Daoy (cell line): ENCODE results near the gene GGA3. TPM values are rescaled to one million over a fixed set of nuclear protein-coding genes. Genes with fewer than 3 reads are reported as not detected.
"Not testable (repeated sequence)": the region's sequence is repeated elsewhere in the genome, so short reads cannot be mapped to it uniquely, and the experiment has no call there.

Source experiments
- DNase-seq: peaks from one replicate; pipeline ENCODE4 v3.0.0-alpha.2; 2015; ENCODE audit warnings: low read depth
- total RNA-seq: library from RNA; depleted of rRNA; stranded (reverse); fragments of >200 nt; shearing (Covaris generic); gene quantifications from 2 replicates; pipeline ENCODE4 v1.2.3, GENCODE V29; 2014; rRNA removed

GGA3 gene, protein sequence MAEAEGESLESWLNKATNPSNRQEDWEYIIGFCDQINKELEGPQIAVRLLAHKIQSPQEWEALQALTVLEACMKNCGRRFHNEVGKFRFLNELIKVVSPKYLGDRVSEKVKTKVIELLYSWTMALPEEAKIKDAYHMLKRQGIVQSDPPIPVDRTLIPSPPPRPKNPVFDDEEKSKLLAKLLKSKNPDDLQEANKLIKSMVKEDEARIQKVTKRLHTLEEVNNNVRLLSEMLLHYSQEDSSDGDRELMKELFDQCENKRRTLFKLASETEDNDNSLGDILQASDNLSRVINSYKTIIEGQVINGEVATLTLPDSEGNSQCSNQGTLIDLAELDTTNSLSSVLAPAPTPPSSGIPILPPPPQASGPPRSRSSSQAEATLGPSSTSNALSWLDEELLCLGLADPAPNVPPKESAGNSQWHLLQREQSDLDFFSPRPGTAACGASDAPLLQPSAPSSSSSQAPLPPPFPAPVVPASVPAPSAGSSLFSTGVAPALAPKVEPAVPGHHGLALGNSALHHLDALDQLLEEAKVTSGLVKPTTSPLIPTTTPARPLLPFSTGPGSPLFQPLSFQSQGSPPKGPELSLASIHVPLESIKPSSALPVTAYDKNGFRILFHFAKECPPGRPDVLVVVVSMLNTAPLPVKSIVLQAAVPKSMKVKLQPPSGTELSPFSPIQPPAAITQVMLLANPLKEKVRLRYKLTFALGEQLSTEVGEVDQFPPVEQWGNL
- total RNA-seq = 10.4 and 12.4 TPM in 2 replicates

DNA sequence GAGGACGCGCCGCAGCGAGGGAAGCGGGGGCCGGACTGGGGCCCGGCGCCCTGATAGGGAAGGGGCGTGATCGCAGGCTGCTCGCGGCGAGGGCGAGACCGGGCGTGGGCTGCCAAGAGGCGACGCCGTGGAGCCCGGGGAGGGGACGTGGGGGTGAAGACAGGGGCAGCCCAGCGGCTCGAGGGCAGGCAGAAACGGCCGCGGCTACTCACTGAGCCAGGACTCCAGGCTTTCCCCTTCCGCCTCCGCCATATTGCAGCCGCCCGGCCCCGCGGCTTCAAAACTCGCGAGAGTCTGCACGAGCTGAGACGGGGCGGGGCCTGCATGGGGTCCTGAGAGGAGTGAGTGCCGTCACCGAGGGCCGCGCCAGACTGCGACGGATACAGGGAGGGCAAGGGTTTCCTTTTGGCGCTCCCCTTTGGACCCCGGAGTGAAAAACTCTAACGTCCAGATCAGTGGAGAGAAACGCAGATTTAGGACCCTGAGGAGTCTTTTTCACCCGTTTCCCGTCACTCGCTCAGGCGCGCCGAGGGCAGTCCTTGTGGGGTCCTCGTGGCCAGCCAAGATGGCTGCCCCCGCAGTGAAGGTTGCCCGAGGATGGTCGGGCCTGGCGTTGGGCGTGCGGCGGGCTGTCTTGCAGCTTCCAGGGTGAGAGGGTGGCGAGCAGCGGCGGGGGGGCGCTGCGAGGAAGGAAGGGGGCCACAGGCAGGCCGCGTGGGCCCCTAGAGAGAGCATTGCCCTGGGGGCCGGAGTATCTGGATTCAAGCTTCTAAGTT is at the start of gene GGA3, which contains the start of gene MRPS7:
GGA3 (minus strand) TSS at position 271 of the 776 bp plus-strand sequence; CDS start at position 252, 19 bp downstream.
MRPS7 (plus strand) TSS at position 544 of the 776 bp plus-strand sequence; CDS start at position 566, 22 bp downstream.
- DNase-seq = peak; percentile 96

DNA sequence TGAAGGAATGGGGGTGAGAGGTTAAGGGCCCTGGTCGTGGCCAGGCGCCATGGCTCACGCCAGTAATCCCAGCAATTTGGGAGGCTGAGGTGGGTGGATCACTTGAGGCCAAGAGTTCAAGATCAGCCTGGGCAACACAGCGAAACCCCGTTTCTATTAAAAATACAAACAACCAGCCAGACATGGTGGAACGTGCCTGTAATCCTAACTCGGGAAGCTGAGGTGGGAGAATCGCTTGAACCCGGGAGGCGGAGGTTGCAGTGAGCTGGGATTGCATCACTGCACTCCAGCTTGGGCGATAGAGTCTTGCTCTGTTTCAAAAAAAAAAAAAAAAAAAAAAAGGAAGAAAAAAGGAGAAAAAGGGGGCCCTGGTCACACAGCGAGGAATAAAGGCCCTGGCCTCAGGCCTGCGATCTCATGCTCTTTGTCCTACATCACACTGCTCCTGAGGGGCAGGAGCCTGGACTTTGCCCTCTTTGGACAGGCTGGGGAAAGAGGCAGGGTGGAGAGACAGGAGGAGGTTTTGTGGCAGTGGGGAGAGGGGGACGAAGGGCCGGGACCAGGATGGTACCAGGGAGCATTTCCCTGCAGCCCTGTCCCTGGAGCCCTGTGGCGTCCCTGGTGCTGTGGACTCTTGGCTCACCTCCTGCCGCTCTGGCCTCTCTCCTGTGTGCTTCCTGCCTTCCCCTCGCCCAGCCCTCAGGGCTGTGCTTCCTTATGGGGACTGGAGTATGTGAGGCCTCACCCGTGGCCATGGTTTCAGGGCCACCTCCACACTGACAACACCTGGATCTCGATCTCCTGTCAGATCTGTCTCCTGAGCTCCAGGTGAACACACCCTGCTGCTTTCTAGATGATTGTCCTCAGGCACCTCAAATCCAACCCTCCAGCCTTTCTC is 47.6 kb upstream of the GGA3 start:
- no peak for DNase-seq

DNA sequence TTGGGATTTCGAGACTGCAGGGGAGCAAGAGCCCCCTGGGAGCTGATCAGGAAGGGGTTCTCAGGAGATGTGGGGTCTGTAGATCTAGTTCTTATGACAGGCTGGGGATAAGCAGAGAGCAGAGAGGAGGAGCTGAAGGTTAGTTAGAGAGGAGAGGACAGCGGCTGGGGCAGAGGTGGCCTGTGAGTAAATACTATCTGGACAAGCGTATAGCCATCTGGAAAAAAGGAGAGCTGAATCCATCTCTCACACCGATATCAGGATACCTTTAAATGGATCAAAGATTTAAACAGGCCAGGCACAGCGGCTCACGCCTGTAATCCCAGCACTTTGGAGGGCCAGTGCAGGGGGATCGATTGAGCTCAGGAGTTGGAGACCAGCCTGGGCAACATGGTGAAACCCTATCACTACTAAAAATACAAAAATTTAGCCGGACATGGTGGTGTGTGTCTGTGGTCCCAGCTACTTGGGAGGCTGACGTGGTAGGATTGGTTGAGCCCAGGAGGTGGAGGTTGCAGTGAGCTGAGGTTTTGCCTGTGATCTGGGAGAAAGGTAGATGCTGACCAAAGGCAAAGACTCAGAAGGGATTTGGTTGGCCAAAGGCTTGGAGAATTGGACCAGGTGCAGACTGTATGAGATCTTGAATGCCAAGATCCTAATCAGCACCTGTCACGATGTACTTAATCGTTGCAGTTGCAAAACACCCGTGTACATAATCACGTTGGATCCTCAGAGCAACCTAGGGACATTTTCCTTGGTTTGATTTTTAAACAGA is 46.7 kb upstream of the GGA3 start:
- no peak for DNase-seq

DNA sequence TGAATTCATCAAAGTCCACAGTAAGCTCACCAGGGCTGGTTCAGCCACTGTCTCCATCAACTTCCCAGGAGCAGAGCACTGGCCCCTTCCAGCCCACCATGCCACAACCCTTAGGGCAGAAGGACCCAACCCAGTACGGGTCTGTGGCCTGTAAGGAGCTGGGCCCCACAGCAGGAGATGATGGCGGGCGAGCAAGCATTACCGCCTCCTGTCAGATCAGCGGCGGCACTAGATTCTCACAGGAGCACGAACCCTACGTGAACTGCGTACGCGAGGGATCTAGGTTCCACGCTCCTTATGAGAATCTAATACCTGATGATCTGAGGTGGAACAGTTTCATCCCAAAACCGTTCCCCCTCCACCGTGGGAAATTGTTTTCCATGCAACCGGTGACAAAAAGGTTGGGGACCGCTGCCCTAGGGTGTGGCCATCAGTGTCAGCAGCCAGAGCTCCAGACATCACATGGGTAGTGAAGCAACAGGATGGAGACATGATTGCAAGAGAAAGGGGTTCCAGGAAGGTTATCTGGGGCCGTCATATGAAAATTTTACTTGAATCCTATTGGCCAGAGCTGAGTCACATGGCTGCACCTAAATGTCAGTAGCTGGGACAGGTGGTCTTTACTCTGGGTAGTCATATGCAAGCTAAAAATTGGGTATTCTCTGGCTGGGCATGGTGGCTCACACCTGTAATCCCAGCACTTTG is 40.2 kb upstream of the GGA3 start:
- DNase-seq = no peak

DNA sequence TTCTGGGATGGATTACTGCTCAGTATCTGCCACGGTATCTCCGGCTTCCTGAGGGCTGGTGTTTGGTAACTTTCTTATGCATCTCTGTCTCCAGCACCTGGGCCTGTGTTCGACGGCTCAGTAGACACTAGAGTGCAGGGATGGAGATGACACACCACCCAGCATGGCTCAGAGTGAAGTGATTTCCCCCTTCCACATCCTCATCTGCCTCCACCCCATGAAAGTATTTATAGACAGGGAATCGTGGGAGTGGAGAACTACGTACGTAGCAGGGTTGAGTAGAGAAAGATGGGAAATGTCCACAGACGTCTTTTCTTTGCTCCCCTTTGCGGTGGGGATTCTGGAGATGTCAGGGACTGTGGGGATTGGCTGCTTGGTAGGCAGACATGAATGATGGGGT is 39.6 kb upstream of the GGA3 start:
- DNase-seq = no peak

DNA sequence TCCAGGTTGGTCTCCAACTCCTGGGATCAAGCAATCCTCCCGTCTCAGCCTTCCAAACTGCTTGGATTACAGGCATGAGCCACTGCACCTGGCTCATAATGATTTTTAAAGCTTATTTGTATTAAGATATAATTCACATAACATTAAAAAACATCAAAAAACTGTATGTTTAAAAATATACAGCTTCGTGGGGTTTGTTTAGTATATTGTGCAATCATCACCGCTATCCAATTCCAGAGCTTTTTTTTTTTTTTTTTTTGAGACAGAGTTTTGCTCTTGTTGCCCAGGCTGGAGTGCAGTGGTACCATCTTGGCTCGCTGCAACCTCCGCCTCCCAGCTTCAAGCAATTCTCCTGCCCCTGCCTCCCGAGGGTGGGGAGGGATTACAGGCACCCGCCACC is 38.9 kb upstream of the GGA3 start:
- no peak for DNase-seq

DNA sequence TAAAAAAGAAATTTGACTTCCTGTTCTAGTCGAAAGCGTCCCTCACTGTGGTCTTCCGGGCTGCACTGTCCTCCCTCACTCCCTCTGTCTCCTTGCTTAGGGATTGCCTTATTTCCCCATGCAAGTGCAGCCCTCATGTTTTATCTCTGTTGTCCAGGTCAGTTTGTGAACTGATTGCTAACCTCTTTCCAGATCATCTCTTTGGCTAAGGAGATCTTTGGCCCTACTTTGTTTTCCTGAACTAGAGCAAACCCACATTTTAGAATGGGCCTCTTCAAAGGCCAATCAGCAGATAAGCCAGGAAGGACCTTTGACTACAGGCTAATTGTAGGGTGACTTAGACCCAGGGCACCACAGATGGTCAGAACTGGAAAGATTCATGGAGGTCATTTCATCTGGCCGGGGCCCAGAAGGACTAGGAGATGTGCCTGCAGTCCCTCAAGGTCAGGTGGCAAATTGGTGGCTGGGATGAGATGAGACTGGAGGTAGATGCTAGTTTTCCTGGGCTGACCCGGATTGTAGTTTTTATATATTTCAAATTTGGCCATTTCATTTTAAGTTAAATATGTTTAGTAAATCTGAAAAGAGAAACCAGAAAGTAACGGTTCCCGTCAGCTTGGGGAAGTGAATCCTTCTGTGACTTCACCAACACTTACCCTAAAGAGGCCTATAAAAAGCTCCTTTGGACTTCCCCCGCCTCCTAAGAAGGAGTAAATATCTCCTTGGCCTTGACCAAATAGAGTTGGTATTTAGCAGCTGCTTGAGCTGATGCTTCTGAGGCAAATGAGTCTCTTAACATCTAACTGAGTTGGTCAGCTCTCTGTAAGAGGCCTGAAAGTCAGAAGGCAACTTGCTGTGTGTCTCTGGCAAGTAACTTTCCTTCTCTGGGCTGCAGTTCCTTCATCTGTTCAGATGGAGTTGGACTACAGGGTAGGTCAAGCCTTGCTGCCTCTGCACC is 34.1 kb upstream of the GGA3 start:
- no peak for DNase-seq

DNA sequence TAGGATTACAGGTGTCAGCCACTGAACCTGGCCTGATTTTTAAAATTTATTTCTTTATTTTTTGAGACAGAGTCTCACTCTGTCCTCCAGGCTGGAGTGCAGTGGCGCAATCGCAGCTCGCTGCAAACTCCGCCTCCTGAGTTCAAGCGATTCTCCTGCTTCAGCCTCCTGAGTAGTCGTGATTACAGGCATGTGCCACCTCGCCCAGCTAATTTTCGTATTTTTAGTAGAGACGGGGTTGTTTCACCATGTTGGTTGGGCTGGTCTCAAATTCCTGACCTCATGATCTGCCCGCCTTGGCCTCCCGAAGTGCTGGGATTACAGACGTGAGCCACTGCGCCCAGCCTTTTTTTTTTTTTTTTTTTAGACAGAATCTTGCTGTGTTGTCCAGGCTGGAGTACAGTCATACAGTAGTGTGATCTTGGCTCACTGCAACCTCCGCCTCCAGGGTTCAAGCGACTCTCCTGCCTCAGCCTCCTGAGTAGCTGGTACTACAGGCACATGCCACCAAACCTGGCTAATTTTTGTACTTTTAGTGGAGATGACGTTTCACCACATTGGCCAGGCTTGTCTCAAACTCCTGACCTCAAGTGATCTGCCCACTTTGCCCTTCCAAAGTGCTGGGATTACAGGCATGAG is 31.5 kb upstream of the GGA3 start:
- DNase-seq = not testable (repeated sequence)

DNA sequence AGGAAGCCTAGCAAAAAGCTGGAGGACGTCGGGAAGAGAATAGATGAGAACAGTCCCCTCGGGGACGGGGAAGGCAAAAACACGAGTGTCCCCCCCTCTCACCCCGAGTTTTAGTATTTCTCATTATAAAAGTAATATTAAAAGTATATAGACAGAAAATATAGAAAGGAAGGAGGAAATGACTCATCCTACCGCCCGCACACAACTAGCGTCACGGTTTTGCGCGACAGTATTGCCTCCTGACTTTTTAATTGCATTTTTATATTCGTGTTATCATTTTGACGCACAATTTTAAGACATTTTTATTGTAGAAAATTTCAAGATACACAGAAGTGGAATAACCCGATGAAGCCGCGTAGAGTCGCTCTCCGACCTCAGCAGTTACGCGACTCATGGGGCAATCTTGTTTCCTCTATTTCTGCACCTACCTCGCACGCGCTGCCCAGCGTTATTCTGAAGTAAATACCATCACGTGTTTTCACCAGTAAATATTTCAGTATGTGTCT is 28.5 kb upstream of the GGA3 start:
- DNase-seq = peak; percentile 57

DNA sequence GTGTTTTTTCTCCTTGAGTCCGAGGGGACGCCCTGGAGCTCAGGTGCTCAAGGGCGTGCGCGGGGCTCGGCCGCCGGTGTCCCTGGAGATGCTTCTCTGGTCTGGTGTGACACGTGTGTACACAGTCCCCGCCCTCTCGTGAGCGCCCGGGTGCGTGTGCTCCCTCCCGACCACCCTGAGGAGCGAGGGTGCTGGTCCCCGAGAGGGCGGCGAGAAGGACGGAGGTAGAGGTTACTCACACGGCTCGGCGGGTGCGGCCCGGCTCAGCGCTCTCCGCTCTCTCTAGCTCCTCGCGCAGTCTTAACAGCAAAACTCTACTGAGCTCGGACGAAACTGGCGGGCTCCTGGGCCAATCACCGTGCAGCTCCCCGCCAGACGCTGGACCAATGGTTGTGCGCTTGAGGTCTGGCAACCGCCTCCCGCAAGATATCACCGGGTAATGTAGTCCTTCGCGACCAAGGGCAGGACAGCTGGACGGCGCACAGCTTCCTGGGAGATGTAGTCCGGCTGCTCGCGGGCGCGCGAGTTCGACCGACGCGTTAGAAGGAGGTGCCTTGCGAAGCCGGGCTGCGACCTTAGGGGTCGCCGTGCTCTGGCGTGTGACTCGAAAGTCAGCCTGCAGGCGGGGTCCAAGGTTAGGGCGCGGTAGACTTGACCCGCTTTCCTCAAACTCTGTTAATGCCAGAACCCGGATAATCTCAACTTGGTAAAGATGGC is 27.9 kb upstream of the GGA3 start, which contains the start of gene SLC25A19:
SLC25A19 (minus strand) TSS at position 319 of the 717 bp plus-strand sequence. CDS start 2,669 bp downstream, outside the sequence.
- DNase-seq = peak; percentile 99

DNA sequence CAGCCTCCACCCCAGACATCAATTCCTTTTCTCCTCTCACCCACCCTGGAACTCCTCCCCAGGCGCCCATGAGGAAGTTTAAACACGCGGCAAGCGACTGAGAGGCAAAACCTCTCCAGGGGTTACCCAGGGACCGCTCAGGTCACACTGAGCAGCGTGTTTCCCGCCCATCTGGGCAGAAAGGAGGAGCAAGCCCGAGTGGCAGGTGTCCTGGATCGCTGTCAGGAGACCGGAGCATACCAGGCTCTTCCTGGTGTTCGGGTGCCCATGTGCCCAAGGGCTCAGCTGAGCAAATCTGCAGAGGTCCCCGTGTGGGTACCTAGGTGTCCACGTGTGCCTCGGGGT is 27.3 kb upstream of the GGA3 start:
- no peak for DNase-seq

DNA sequence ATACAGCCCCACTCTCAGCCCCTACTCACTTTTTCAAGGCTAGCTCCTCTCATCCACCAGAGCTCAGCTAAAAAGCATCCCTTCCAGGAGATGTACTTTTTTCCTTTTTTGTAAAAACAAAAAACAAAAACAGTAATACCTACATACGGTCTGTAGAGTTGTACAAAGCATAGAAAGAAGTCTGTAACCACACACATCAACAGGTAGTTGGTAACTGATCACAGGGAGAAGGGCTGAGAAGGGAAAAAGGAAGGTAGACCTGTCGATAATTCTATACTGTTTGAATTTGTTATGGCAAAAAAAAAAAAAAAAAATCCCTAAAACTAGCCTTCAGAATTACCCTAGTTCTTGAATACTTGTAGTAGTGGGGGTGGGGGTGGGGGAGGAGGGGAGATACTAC is 27.0 kb upstream of the GGA3 start:
- no peak for DNase-seq

DNA sequence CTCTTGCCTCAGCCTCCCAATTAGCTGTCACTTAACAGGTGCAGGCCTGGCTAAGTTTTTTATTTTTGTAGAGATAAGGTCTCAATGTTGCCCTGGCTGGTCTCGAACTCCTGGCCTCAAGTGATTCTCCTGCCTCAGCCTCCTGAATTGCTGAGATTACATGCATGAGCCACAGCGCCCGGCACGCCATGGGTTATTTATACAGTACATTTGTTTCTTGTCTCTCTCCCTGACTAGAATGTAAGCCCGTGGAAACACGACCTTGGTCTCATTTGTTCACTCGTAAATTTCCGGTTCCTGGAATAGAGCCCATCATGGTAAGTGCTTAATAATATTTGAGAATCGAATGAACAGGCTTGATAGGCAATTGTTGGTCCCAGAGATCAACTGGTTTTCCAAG is 25.8 kb upstream of the GGA3 start:
- DNase-seq = no peak

DNA sequence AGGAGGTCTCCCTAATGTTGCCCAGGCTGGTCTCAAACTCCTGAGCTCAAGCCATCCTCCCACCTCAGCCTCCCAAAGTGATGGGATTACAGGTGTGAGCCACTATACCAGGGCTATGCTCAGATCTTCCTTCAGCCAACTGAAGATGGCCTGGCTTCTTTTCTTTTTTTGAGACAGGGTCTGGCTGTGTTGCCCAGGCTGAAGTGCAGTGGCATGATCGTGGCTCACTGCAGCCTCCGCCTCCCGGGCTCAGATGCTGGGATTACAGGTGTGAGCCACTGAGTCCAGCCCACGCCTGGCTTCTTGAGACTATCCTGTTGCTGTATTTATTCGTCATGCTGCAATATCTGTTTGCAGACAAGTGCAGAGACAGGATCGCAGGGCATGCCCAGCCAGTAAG is 23.7 kb upstream of the GGA3 start:
- no peak for DNase-seq

DNA sequence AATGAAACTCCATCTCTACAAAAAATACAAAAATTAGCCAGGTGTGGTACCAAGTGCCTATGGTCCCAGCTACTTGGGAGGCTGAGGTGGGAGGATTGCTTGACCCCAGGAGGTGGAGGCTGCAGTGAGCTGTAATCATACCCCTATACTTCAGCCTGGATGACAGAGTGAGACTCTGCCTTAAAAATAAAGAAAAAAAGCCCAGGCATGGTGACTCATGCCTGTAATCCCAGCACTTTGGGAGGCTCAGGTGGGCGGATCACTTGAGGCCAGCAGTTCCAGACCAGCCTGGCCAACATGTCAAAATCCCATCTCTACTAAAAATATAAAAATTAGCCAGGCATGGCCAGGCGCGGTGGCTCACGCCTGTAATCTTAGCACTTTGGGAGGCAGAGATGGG is 18.8 kb upstream of the GGA3 start:
- DNase-seq = not testable (repeated sequence)

DNA sequence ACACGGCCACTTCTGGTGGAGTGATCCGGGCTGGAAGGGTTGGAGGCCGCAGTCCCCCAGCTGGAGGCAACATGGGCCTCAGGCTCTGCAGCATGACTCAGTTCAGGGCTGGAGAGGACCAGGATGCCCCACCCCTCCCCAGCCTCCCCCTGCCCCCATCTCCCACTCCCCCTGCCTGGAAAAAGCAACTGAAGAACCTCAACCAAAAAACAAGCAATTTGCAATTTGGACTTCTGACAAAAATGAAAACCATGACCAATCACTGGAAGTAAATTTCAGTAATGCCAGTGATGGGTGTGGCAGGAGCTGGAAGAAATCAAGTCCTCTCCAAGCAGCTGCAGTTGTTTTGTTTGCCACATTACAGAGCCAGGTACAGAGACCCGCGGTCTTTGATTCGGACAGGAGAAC is 16.3 kb upstream of the GGA3 start:
- no peak for DNase-seq
